Measurements from ENCODE around the gene MKRN3. TPM values are rescaled to one million over a fixed set of nuclear protein-coding genes. Genes with fewer than 3 reads are reported as not detected.

The MKRN3 gene
- total RNA-seq, 1 donor from 2014 or later: 3.4 TPM

GRCh38 chr15:23564821-23565394, 566 bp upstream of the MKRN3 start:
- TF ChIP-seq CTCF (IDR thresholded peaks at IDR 0.05): no peak
- H3K27me3 ChIP-seq: no peaks in the 10 kb centered on the region
- H3K36me3 ChIP-seq: no peaks in the 10 kb centered on the region
- H3K4me1 ChIP-seq: no peaks in the 10 kb centered on the region
- intact Hi-C loops (cut with DNase I): no loop called here
- DNase-seq (ENCODE audit: low spot score in 2 of 2): no peak
- H3K9me3 ChIP-seq: no peaks in the 10 kb centered on the region
- peak overlapping the region; percentile 56 to 62 for H3K27ac ChIP-seq
- H3K4me3 ChIP-seq: peak overlapping the region in 1 of 2 donors; percentile 63

GRCh38 chr15:23566071-23566554, 639 bp downstream of the MKRN3 start:
- no peaks in the 10 kb centered on the region for H3K9me3 ChIP-seq
- no peak for DNase-seq (ENCODE audit: low spot score in 2 of 2)
- H3K4me1 ChIP-seq: no peaks in the 10 kb centered on the region
- no peaks in the 10 kb centered on the region for H3K27me3 ChIP-seq
- H3K27ac ChIP-seq: peak overlapping the region; percentile 56 to 62
- intact Hi-C loops (cut with DNase I): no loop called here
- peak overlapping the region in 1 of 2 donors; percentile 63 for H3K4me3 ChIP-seq
- TF ChIP-seq CTCF (IDR thresholded peaks at IDR 0.05): no peak
- H3K36me3 ChIP-seq: no peaks in the 10 kb centered on the region

- peak overlapping the region in 1 of 2 donors; percentile 63 for H3K4me3 ChIP-seq
- no peaks in the 10 kb centered on the region for H3K9me3 ChIP-seq
Measured at GRCh38 chr15:23566651-23567050, 1.2 kb downstream of the MKRN3 start.

GRCh38 chr15:23567921-23568320, 2.4 kb downstream of the MKRN3 start:
- no peaks in the 10 kb centered on the region for H3K36me3 ChIP-seq
- H3K9me3 ChIP-seq: no peaks in the 10 kb centered on the region
- no peak overlapping the region for H3K4me3 ChIP-seq
- H3K27ac ChIP-seq: no peak overlapping the region
- H3K4me1 ChIP-seq: no peaks in the 10 kb centered on the region
- intact Hi-C loops (cut with DNase I): no loop called here
- DNase-seq (ENCODE audit: low spot score in 2 of 2): no peak
- no peak for TF ChIP-seq CTCF (IDR thresholded peaks at IDR 0.05)
- H3K27me3 ChIP-seq: no peaks in the 10 kb centered on the region

More at GRCh38 chr15:23566651-23567050, 1.2 kb downstream of the MKRN3 start:
- Histone ChIP-seq H3K27me3 (no peaks in the 10 kb centered on the region), H3K4me1 (no peaks in the 10 kb centered on the region), H3K36me3 (no peaks in the 10 kb centered on the region), H3K27ac (no peak overlapping the region)
- intact Hi-C loops (cut with DNase I): no loop called here
- TF ChIP-seq CTCF (IDR thresholded peaks at IDR 0.05): no peak
- DNase-seq (ENCODE audit: low spot score in 2 of 2): no peak

GRCh38 chr15:23569151-23569925, 3.9 kb downstream of the MKRN3 start:
- no peak overlapping the region for H3K27ac ChIP-seq
- H3K9me3 ChIP-seq: no peaks in the 10 kb centered on the region
- no peak for TF ChIP-seq CTCF (IDR thresholded peaks at IDR 0.05)
- intact Hi-C loops (cut with DNase I): no loop called here
- DNase-seq (ENCODE audit: low spot score in 2 of 2): no peak
- H3K36me3 ChIP-seq: no peaks in the 10 kb centered on the region
- no peak overlapping the region for H3K4me3 ChIP-seq
- no peaks in the 10 kb centered on the region for H3K4me1 ChIP-seq
- no peaks in the 10 kb centered on the region for H3K27me3 ChIP-seq
